Measurements from ENCODE around the gene RHBDD3.

Gene RHBDD3

GRCh38 chr22:29267858-29268510, at the start of gene RHBDD3, which contains the start of gene EWSR1:
RHBDD3 (minus strand) TSS chr22:29267981; CDS start chr22:29265626, 2,355 bp downstream.
EWSR1 (plus strand) TSS chr22:29268268; CDS start chr22:29268337, 69 bp downstream.
- H3K27ac ChIP-seq (ENCODE audit: low read depth, low read length), result peak within 1 kb of the TSS; percentile 100
- H3K4me1 ChIP-seq (ENCODE audit: control insufficient read depth, insufficient read depth, low read length), result peaks cover 37% of the 10 kb centered on the region
- H3K36me3 ChIP-seq (ENCODE audit: control insufficient read depth, insufficient read depth, low read length), result peaks cover 9% of the 10 kb centered on the region
- H3K9ac ChIP-seq (ENCODE audit: low read length), result peak within 1 kb of the TSS; percentile 98
- peak within 1 kb of the TSS; percentile 98 for H3K4me3 ChIP-seq (ENCODE audit: low read length)
- H3K27me3 ChIP-seq (ENCODE audit: control insufficient read depth, insufficient read depth, low read length), result no peaks in the 10 kb centered on the region

GRCh38 chr22:29316141-29316828, 48.5 kb upstream of the RHBDD3 start:
- Histone ChIP-seq H3K27ac (ENCODE audit: low read depth, low read length) (no peak overlapping the region), H3K4me3 (ENCODE audit: low read length) (no peak overlapping the region), H3K27me3 (ENCODE audit: control insufficient read depth, insufficient read depth, low read length) (peaks cover 29% of the 10 kb centered on the region), H3K4me1 (ENCODE audit: control insufficient read depth, insufficient read depth, low read length) (peaks cover 13% of the 10 kb centered on the region), H3K9ac (ENCODE audit: low read length) (no peak overlapping the region), H3K36me3 (ENCODE audit: control insufficient read depth, insufficient read depth, low read length) (no peaks in the 10 kb centered on the region)

GRCh38 chr22:29315286-29316140, 47.7 kb upstream of the RHBDD3 start, which contains the start of gene RASL10A:
RASL10A (minus strand) TSS chr22:29315697; CDS start chr22:29315246, 451 bp downstream.
- Histone ChIP-seq H3K9ac (ENCODE audit: low read length) (no peak within 1 kb of the TSS), H3K27ac (ENCODE audit: low read depth, low read length) (no peak within 1 kb of the TSS), H3K4me1 (ENCODE audit: control insufficient read depth, insufficient read depth, low read length) (peaks cover 20% of the 10 kb centered on the region)

GRCh38 chr22:29314537-29315285, 46.9 kb upstream of the RHBDD3 start:
- Histone ChIP-seq H3K4me1 (ENCODE audit: control insufficient read depth, insufficient read depth, low read length) (peaks cover 25% of the 10 kb centered on the region), H3K9ac (ENCODE audit: low read length) (no peak overlapping the region), H3K36me3 (ENCODE audit: control insufficient read depth, insufficient read depth, low read length) (no peaks in the 10 kb centered on the region), H3K27me3 (ENCODE audit: control insufficient read depth, insufficient read depth, low read length) (peaks cover 29% of the 10 kb centered on the region), H3K27ac (ENCODE audit: low read depth, low read length) (no peak overlapping the region), H3K4me3 (ENCODE audit: low read length) (peak overlapping the region; percentile 45)

More at GRCh38 chr22:29315286-29316140, 47.7 kb upstream of the RHBDD3 start, which contains the start of gene RASL10A:
- Histone ChIP-seq H3K4me3 (ENCODE audit: low read length) (peak within 1 kb of the TSS; percentile 45), H3K27me3 (ENCODE audit: control insufficient read depth, insufficient read depth, low read length) (peaks cover 29% of the 10 kb centered on the region), H3K36me3 (ENCODE audit: control insufficient read depth, insufficient read depth, low read length) (no peaks in the 10 kb centered on the region)

GRCh38 chr22:29313576-29314466, 46.0 kb upstream of the RHBDD3 start:
- Histone ChIP-seq H3K9ac (ENCODE audit: low read length) (no peak overlapping the region), H3K27ac (ENCODE audit: low read depth, low read length) (no peak overlapping the region), H3K4me3 (ENCODE audit: low read length) (peak overlapping the region; percentile 37), H3K36me3 (ENCODE audit: control insufficient read depth, insufficient read depth, low read length) (no peaks in the 10 kb centered on the region), H3K27me3 (ENCODE audit: control insufficient read depth, insufficient read depth, low read length) (peaks cover 29% of the 10 kb centered on the region), H3K4me1 (ENCODE audit: control insufficient read depth, insufficient read depth, low read length) (peaks cover 32% of the 10 kb centered on the region)

- Histone ChIP-seq H3K27ac (ENCODE audit: low read depth, low read length) (no peak overlapping the region), H3K27me3 (ENCODE audit: control insufficient read depth, insufficient read depth, low read length) (peaks cover 29% of the 10 kb centered on the region), H3K36me3 (ENCODE audit: control insufficient read depth, insufficient read depth, low read length) (no peaks in the 10 kb centered on the region), H3K9ac (ENCODE audit: low read length) (no peak overlapping the region), H3K4me1 (ENCODE audit: control insufficient read depth, insufficient read depth, low read length) (peaks cover 35% of the 10 kb centered on the region), H3K4me3 (ENCODE audit: low read length) (peak overlapping the region; percentile 21)
Measured at GRCh38 chr22:29313126-29313575, 45.4 kb upstream of the RHBDD3 start.

GRCh38 chr22:29312218-29313125, 44.7 kb upstream of the RHBDD3 start:
- H3K4me1 ChIP-seq (ENCODE audit: control insufficient read depth, insufficient read depth, low read length), result peaks cover 41% of the 10 kb centered on the region
- peak overlapping the region; percentile 21 for H3K4me3 ChIP-seq (ENCODE audit: low read length)
- H3K27ac ChIP-seq (ENCODE audit: low read depth, low read length), result no peak overlapping the region
- no peak overlapping the region for H3K9ac ChIP-seq (ENCODE audit: low read length)
- H3K36me3 ChIP-seq (ENCODE audit: control insufficient read depth, insufficient read depth, low read length), result no peaks in the 10 kb centered on the region
- H3K27me3 ChIP-seq (ENCODE audit: control insufficient read depth, insufficient read depth, low read length), result peaks cover 29% of the 10 kb centered on the region

GRCh38 chr22:29311464-29312217, 43.9 kb upstream of the RHBDD3 start:
- Histone ChIP-seq H3K27ac (ENCODE audit: low read depth, low read length) (peak overlapping the region; percentile 84), H3K4me1 (ENCODE audit: control insufficient read depth, insufficient read depth, low read length) (peaks cover 42% of the 10 kb centered on the region), H3K4me3 (ENCODE audit: low read length) (peak overlapping the region; percentile 55), H3K9ac (ENCODE audit: low read length) (no peak overlapping the region), H3K36me3 (ENCODE audit: control insufficient read depth, insufficient read depth, low read length) (no peaks in the 10 kb centered on the region), H3K27me3 (ENCODE audit: control insufficient read depth, insufficient read depth, low read length) (peaks cover 25% of the 10 kb centered on the region)

- Histone ChIP-seq H3K4me3 (ENCODE audit: low read length) (peak overlapping the region; percentile 55), H3K27me3 (ENCODE audit: control insufficient read depth, insufficient read depth, low read length) (peaks cover 19% of the 10 kb centered on the region), H3K27ac (ENCODE audit: low read depth, low read length) (peak overlapping the region; percentile 84)
Measured at GRCh38 chr22:29310863-29311339, 43.1 kb upstream of the RHBDD3 start.

More at GRCh38 chr22:29310863-29311339, 43.1 kb upstream of the RHBDD3 start:
- H3K36me3 ChIP-seq (ENCODE audit: control insufficient read depth, insufficient read depth, low read length), result no peaks in the 10 kb centered on the region
- H3K4me1 ChIP-seq (ENCODE audit: control insufficient read depth, insufficient read depth, low read length), result peaks cover 43% of the 10 kb centered on the region
- H3K9ac ChIP-seq (ENCODE audit: low read length), result no peak overlapping the region
